Mucosa of stomach (tissue), 1 donor: ENCODE data around the gene TTC36.
"Not testable (repeated sequence)": the region's sequence is repeated elsewhere in the genome, so short reads cannot be mapped to it uniquely, and the experiment has no call there.

Source experiments
- H3K27me3 ChIP-seq: one replicate; pipeline ENCODE4 v1.7.0; 2013; ENCODE audit warnings: mild to moderate bottlenecking, low read length; ENCODE audit not compliant: control insufficient read depth, insufficient read depth
- H3K36me3 ChIP-seq: one replicate; pipeline ENCODE4 v1.7.0; 2013; ENCODE audit warnings: low read length; ENCODE audit not compliant: control insufficient read depth, insufficient read depth
- H3K4me1 ChIP-seq: one replicate; pipeline ENCODE4 v1.7.0; 2013; ENCODE audit warnings: mild to moderate bottlenecking, low read length; ENCODE audit not compliant: control insufficient read depth, insufficient read depth
- H3K4me3 ChIP-seq: one replicate; pipeline ENCODE4 v1.7.0; 2013; ENCODE audit warnings: low read length
- H3K9ac ChIP-seq: one replicate; pipeline ENCODE4 v1.7.0; 2013; ENCODE audit warnings: mild to moderate bottlenecking, low read length, moderate library complexity
- H3K9me3 ChIP-seq: one replicate; pipeline ENCODE4 v1.7.0; 2013; ENCODE audit warnings: mild to moderate bottlenecking, low read length, moderate library complexity; ENCODE audit not compliant: control insufficient read depth
- donor health status: Pancreatic carcinoma.

The TTC36 gene

DNA sequence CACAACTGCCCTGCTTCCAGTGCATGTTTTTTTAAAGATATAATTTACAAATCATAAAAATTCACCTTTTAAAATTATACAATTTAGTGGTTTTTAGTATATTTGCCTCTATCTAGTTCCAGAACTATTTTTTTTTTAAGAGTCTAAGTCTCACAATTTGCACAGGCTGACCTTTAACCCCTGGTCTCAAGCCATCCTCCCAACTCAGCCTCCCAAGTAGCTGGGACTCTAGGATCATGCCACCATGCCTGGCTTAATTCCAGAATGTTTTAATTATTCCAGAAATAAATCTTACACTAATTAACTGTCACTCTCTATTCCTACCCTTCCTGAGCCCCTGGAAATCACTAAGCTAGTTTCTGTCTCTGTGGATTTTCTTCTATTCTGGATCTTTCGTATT is 43.5 kb downstream of the TTC36 start:
- Histone ChIP-seq H3K4me3 (no peak overlapping the region), H3K27me3 (no peaks in the 10 kb centered on the region), H3K4me1 (peaks cover 8% of the 10 kb centered on the region), H3K36me3 (no peaks in the 10 kb centered on the region), H3K9me3 (no peaks in the 10 kb centered on the region), H3K9ac (no peak overlapping the region)

DNA sequence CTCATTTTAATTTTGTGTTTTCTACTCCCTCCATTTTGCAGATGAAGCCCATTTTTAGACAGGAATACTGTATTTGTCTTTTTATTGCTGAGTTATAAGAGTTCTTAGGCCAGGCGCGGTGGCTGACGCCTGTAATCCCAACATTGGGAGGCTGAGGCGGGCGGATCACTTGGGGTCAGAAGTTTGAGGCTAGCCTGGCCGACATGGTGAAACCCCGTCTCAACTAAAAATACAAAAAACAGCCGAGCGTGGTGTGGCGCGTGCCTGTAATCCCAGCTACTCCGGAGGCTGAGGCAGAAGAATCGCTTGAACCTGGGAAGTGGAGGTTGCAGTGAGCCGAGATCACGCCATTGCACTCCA is 44.4 kb downstream of the TTC36 start:
- not testable (repeated sequence) for H3K4me1 ChIP-seq, H3K9me3 ChIP-seq, H3K27me3 ChIP-seq, H3K36me3 ChIP-seq
- H3K9ac ChIP-seq: peak overlapping the region; percentile 100
- peak overlapping the region; percentile 33 for H3K4me3 ChIP-seq

DNA sequence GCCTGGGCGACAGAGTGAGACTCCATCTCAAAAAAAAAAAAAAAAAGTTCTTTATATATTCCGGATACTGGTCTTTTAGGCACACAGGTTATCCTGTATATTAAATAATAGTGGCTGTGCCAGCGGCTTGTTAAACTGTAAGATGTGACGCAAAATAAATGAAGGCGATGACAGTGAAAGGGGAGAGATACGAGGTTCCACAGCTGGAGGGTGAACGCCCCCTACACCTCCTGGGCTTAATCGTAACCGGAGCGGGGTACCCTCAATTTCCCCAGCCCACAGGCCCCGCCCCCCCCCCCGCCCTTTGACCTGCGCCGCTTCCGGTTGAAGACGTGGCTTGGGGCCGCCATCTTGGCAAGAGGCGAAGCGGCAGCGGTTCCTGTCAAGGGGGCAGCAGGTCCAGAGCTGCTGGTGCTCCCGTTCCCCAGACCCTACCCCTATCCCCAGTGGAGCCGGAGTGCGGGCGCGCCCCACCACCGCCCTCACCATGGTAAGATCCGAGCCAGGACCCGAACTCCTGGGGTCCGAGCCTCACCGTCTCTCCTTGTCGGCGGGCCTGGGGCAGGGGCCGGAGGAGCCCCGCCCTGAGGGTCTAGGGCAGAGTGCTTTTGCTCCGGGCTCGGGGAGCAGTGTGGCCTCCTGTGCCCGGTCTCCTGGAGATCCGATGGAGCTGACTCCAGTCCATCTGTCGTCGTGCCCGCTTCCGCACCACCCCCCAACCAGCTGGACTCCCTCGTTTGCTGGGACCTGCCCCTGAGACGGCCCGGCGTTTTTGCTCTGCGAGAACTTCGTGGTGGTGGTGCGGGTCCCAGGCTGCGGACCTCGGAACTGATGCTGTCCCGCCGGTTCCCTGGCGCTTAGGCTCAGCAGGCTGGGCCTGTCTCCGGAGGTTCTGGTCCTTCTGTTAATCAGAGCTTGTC is 45.0 kb downstream of the TTC36 start, which contains the start of gene ARCN1:
TSS of gene ARCN1 (plus strand) at position 349 of the 920 bp plus-strand sequence. CDS start at position 488, 139 bp downstream.
- H3K4me1 ChIP-seq: peaks cover 7% of the 10 kb centered on the region
- peak within 1 kb of the TSS; percentile 68 for H3K4me3 ChIP-seq
- H3K9ac ChIP-seq: peak within 1 kb of the TSS; percentile 100
- no peaks in the 10 kb centered on the region for H3K36me3 ChIP-seq
- H3K9me3 ChIP-seq: no peaks in the 10 kb centered on the region
- no peaks in the 10 kb centered on the region for H3K27me3 ChIP-seq

DNA sequence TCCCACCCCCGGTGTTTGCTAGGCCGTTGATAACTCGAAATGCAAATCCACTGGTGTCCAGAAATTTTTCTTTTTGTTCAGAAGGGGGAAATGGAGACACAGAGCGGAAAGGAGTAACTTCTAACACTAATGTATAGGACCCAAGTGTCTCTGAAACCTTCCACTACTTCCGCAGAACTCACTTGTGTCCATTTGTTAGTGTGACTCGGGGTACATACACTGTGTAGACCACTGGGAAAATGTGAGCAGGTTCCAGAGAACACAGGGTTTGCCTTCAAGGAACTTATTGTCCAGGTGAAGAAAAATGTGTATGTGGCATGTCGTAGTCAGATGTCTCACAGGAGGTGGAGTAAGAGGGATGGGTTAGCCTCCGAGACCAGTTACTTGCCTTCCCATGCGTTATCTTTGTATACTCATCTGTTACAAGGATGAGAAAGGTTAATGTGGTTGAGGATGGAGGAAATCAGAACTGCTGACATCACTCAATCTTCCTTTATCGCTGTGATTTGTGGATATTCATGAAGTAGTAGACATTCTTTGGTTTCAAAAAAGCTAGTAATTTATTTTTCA is 45.8 kb downstream of the TTC36 start:
- H3K9ac ChIP-seq: peak overlapping the region; percentile 100
- peaks cover 7% of the 10 kb centered on the region for H3K4me1 ChIP-seq
- no peaks in the 10 kb centered on the region for H3K9me3 ChIP-seq
- no peaks in the 10 kb centered on the region for H3K27me3 ChIP-seq
- H3K36me3 ChIP-seq: no peaks in the 10 kb centered on the region
- H3K4me3 ChIP-seq: peak overlapping the region; percentile 68

- Histone ChIP-seq H3K36me3 (no peaks in the 10 kb centered on the region), H3K9me3 (no peaks in the 10 kb centered on the region), H3K9ac (no peak overlapping the region), H3K27me3 (no peaks in the 10 kb centered on the region), H3K4me3 (no peak overlapping the region), H3K4me1 (peaks cover 7% of the 10 kb centered on the region)
Measured at GRCh38 chr11:118574636-118575035, 47.4 kb downstream of the TTC36 start.

- not testable (repeated sequence) for H3K4me3 ChIP-seq, H3K36me3 ChIP-seq, H3K4me1 ChIP-seq, H3K9ac ChIP-seq, H3K9me3 ChIP-seq, H3K27me3 ChIP-seq
Measured at GRCh38 chr11:118577995-118578394, 50.7 kb downstream of the TTC36 start.
